Osteoblast (primary cell): ENCODE data around the gene SAP130. TPM values are rescaled to one million over a fixed set of nuclear protein-coding genes. Genes with fewer than 3 reads are reported as not detected.

ENCODE experiments used
- DNase-seq: peaks from one replicate; pipeline ENCODE4 v3.0.0; 2011; ENCODE audit warnings: low spot score, mixed read lengths; ENCODE audit not compliant: insufficient read length; ENCODE audit errors: missing footprints
- H2AFZ ChIP-seq: 2 replicates; pipeline ENCODE4 v1.6.0; 2011; ENCODE audit warnings: mild to moderate bottlenecking, low read length
- H3K27ac ChIP-seq: 2 replicates; pipeline ENCODE4 v1.5.1; 2011; ENCODE audit warnings: mild to moderate bottlenecking, low read depth, low read length, moderate library complexity
- H3K27me3 ChIP-seq: 2 replicates; pipeline ENCODE4 v1.6.0; 2012; ENCODE audit warnings: mild to moderate bottlenecking, control low read depth, inconsistent platforms, low read length, moderate library complexity; ENCODE audit not compliant: insufficient read depth
- H3K36me3 ChIP-seq: 2 replicates; pipeline ENCODE4 v1.5.1; 2011; ENCODE audit warnings: mild to moderate bottlenecking, low read length, control low read depth, moderate library complexity; ENCODE audit not compliant: insufficient read depth
- H3K4me1 ChIP-seq: 2 replicates; pipeline ENCODE4 v1.5.1; 2011; ENCODE audit warnings: mild to moderate bottlenecking, low read length, control low read depth, moderate library complexity; ENCODE audit not compliant: insufficient read depth
- H3K4me2 ChIP-seq: 2 replicates; pipeline ENCODE4 v1.6.0; 2011; ENCODE audit warnings: mild to moderate bottlenecking, low read length; ENCODE audit not compliant: insufficient read depth
- H3K4me3 ChIP-seq: fragments of 200-600 bp; sonication (generic); 3 replicates; pipeline ENCODE4 v1.5.1; 2012; ENCODE audit warnings: mild to moderate bottlenecking, low read length, inconsistent platforms; ENCODE audit not compliant: insufficient read depth
- H3K79me2 ChIP-seq: 2 replicates; pipeline ENCODE4 v1.6.0; 2012; ENCODE audit warnings: mild to moderate bottlenecking, low read length, control low read depth, inconsistent platforms; ENCODE audit not compliant: insufficient read depth
- H3K9me3 ChIP-seq: 2 replicates; pipeline ENCODE4 v1.5.1; 2011; ENCODE audit warnings: low read depth, low read length, control low read depth
- H4K20me1 ChIP-seq: 2 replicates; pipeline ENCODE4 v1.6.0; 2012; ENCODE audit warnings: mild to moderate bottlenecking, low read length, control low read depth; ENCODE audit not compliant: insufficient read depth
- total RNA-seq: library from RNA; depleted of rRNA; stranded (reverse); fragments of >200 nt; gene quantifications from 2 replicates; pipeline ENCODE4 v1.2.3, GENCODE V29; 2012
- TF ChIP-seq, protein P1 (sequence below): IDR thresholded peaks from 2 replicates; pipeline ENCODE4 v1.5.1; 2011; ENCODE audit warnings: mild to moderate bottlenecking, low read depth, low read length, moderate library complexity; ENCODE audit errors: extremely low read depth

Gene SAP130
- total RNA-seq, 1 donor, result 5.4 TPM

DNA sequence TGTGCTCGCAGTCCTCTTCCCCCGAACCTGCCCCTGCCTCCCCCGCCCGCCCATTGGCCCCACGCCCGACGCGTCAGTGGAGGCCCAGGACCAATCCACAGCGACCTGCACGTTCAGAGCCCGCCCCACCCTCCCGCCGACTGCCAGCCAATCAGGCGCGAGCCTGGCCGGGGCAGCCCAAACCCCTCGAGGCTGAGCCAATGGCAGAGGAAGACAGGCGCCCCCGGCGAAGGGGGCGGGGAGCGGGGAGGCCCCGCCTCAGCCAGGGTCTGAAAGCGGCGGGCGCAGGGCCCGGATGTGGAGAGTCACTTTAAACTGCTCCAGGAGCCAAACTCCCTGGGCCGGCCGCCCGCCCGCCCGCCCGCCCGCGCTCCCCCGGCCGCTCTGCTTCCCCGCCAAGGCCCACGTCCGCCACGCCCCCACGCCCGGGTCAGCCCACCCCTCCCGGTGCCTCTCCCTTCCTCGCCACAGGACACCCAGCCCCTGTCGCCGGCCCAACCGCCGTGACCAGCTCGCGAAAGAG, 520 bp downstream of the SAP130 start:
- H3K27ac ChIP-seq, result peak overlapping the region; percentile 61
- no peaks in the 10 kb centered on the region for H3K36me3 ChIP-seq
- H3K79me2 ChIP-seq, result peaks cover 36% of the 10 kb centered on the region
- H3K4me1 ChIP-seq, result peaks cover 3% of the 10 kb centered on the region
- H3K4me2 ChIP-seq, result peak overlapping the region; percentile 84
- DNase-seq, result peak; percentile 100
- H3K4me3 ChIP-seq, result peak overlapping the region; percentile 94
- peak overlapping the region; percentile 86 for H2AFZ ChIP-seq
- no peaks in the 10 kb centered on the region for H4K20me1 ChIP-seq
- H3K27me3 ChIP-seq, result no peaks in the 10 kb centered on the region
- no peaks in the 10 kb centered on the region for H3K9me3 ChIP-seq
- TF ChIP-seq, protein P1, sequence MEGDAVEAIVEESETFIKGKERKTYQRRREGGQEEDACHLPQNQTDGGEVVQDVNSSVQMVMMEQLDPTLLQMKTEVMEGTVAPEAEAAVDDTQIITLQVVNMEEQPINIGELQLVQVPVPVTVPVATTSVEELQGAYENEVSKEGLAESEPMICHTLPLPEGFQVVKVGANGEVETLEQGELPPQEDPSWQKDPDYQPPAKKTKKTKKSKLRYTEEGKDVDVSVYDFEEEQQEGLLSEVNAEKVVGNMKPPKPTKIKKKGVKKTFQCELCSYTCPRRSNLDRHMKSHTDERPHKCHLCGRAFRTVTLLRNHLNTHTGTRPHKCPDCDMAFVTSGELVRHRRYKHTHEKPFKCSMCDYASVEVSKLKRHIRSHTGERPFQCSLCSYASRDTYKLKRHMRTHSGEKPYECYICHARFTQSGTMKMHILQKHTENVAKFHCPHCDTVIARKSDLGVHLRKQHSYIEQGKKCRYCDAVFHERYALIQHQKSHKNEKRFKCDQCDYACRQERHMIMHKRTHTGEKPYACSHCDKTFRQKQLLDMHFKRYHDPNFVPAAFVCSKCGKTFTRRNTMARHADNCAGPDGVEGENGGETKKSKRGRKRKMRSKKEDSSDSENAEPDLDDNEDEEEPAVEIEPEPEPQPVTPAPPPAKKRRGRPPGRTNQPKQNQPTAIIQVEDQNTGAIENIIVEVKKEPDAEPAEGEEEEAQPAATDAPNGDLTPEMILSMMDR, result no peak

DNA sequence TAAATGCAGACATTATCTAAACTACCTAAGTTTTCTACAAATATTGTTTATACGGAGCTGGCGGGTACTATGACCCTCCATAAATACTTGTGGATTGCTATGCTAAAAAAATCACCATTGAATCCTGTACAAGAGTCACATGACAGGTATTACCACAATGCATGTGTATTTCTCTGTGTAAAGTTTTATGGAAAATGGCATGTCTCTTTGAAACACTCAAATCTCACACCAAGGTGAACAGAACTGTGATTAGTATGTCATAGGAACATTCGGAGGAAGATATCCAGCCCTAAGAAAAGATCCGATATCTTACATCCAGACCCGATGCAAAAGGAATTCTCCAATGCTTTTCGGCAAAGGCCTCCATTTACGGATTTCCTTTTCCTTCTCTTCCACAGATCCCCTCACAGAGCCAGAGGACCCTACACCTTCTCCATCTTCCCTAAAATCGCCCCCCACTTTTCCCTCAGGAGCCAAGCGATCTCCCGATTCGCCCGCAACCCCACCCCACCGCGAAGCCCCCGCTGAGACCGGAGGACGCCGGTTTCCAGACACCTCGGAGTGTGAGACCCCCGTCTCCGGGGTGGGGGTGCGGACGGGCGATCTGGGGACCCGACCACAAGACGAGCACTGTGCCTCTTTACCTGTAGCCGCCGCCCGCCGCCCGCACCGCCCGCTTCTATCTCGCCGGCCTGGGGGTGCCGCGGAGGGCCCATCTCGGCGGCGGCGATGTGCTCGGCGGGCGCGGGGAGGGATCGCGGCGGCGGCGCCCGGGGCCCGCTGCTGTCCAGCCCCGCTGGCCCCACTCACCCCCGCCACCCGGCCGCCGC, 1.2 kb downstream of the SAP130 start:
- DNase-seq, result peak; percentile 44
- Histone ChIP-seq H3K36me3 (no peaks in the 10 kb centered on the region), H3K79me2 (peaks cover 42% of the 10 kb centered on the region), H3K4me2 (peak overlapping the region; percentile 97), H3K27me3 (no peaks in the 10 kb centered on the region), H3K9me3 (no peaks in the 10 kb centered on the region), H2AFZ (peak overlapping the region; percentile 66), H3K4me3 (peak overlapping the region; percentile 87), H3K27ac (peak overlapping the region; percentile 54), H4K20me1 (no peaks in the 10 kb centered on the region), H3K4me1 (peaks cover 3% of the 10 kb centered on the region)
- TF ChIP-seq, protein P1, result no peak

DNA sequence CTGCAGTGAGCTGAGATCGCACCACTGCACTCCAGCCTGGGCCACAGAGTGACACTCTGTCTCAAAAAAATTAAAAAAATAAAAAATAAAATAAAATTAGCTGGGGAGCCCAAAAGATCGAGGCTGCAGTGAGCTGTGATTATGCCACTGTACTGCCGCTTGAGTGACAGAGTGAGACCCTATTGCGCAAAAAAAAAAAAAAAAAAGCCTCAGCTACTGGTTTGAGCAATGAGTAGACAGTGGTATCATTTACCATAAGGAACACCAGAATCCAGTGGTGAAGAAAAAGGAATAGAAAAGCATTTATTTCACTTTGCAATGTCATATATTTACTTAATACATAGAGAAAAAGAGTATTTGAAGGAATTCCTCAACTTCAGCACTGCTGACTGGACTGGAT, 3.0 kb downstream of the SAP130 start:
- TF ChIP-seq, protein P1, result no peak
- DNase-seq, result no peak
- Histone ChIP-seq H3K79me2 (peaks cover 48% of the 10 kb centered on the region), H3K4me1 (peaks cover 3% of the 10 kb centered on the region), H4K20me1 (no peaks in the 10 kb centered on the region), H3K4me3 (no peak overlapping the region), H3K27me3 (no peaks in the 10 kb centered on the region), H3K36me3 (no peaks in the 10 kb centered on the region), H3K9me3 (no peaks in the 10 kb centered on the region), H2AFZ (no peak overlapping the region), H3K4me2 (no peak overlapping the region), H3K27ac (no peak overlapping the region)

DNA sequence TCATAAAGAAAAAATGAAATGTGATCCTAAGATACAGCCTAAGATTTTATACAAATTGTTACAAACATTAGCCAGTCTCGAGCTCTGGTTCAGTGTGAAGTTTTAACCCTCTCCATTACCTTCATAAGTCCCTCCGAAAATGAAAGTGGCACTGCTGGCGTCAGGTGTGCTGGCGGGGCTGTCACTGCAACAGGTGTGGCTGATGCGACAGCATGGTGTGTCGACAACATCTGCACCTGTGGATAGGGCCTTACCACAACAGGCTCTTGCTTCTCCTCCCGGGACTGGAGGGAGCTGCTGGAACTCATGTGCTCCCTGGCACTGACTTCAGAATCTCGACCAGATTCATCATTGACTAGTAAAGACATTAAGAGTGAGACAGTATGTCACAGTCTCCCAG, 10.3 kb downstream of the SAP130 start:
- TF ChIP-seq, protein P1, result no peak
- H3K36me3 ChIP-seq, result peaks cover 50% of the 10 kb centered on the region

More for the DNA sequence above, 10.3 kb downstream of the SAP130 start:
- H3K27me3 ChIP-seq, result no peaks in the 10 kb centered on the region
- DNase-seq, result no peak
- no peak overlapping the region for H3K4me3 ChIP-seq
- no peak overlapping the region for H3K27ac ChIP-seq
- no peaks in the 10 kb centered on the region for H3K9me3 ChIP-seq
- no peak overlapping the region for H3K4me2 ChIP-seq
- H2AFZ ChIP-seq, result no peak overlapping the region
- peaks cover 17% of the 10 kb centered on the region for H3K79me2 ChIP-seq
- no peaks in the 10 kb centered on the region for H4K20me1 ChIP-seq
- H3K4me1 ChIP-seq, result no peaks in the 10 kb centered on the region
